ENCODE data around the gene RAB6C. TPM values are rescaled to one million over a fixed set of nuclear protein-coding genes. Genes with fewer than 3 reads are reported as not detected.
"Not testable (repeated sequence)": the region's sequence is repeated elsewhere in the genome, so short reads cannot be mapped to it uniquely, and the experiment has no call there.

The RAB6C gene
- total RNA-seq, 8 experiments from 2014 or later = 0.10 to 1.4 (median 0.82) TPM; not detected in 1

GRCh38 chr2:130016701-130017100 lies 37.2 kb downstream of the RAB6C start:
- H3K4me3 ChIP-seq; H3K27ac ChIP-seq; ATAC-seq (replicated peaks in 6 of 8); H3K4me1 ChIP-seq (replicated peaks in 1 of 2); in situ Hi-C loops (cut with MboI; ENCODE audit: low pct_unique_long_range_greater_than_20kb in 2 of 9, low sequenced_read_pairs in 9 of 9, unreplicated experiment in 9 of 9): not testable (repeated sequence)
- WGBS, 10 experiments = 0 to 80% (median 20%) methylated on average over 1 to 5 of the region's 5 CpGs; no CpG with 5 or more reads in 5 of the 10 experiments

- Histone ChIP-seq H3K4me1 (replicated peaks in 1 of 2) (no peaks in the 10 kb centered on the region), H3K4me3 (no peak overlapping the region), H3K27ac (no peak overlapping the region)
- WGBS, 10 experiments = 0 to 90% (median 38%) methylated on average over 1 to 2 of the region's 2 CpGs; no CpG with 5 or more reads in 3 of the 10 experiments
- in situ Hi-C loops (cut with MboI; ENCODE audit: low pct_unique_long_range_greater_than_20kb in 2 of 9, low sequenced_read_pairs in 9 of 9, unreplicated experiment in 9 of 9) = no loop called here
- ATAC-seq (replicated peaks in 6 of 8) = no peak
These were observed 39.9 kb downstream of the RAB6C start for GRCh38 chr2:130019402-130019801.

GRCh38 chr2:130020069-130020468 lies 40.6 kb downstream of the RAB6C start:
- H3K4me1 ChIP-seq (replicated peaks in 1 of 2); H3K4me3 ChIP-seq; H3K27ac ChIP-seq; in situ Hi-C loops (cut with MboI; ENCODE audit: low pct_unique_long_range_greater_than_20kb in 2 of 9, low sequenced_read_pairs in 9 of 9, unreplicated experiment in 9 of 9): not testable (repeated sequence)
- WGBS, 10 experiments = 0 to 13% (median 0%) methylated on average over 1 of the region's 1 CpG; no CpG with 5 or more reads in 5 of the 10 experiments
- ATAC-seq (replicated peaks in 6 of 8) = peak in 5 of 8 experiments; percentile 30 to 92 (median 32)

- H3K27ac ChIP-seq; H3K4me1 ChIP-seq (replicated peaks in 1 of 2); ATAC-seq (replicated peaks in 6 of 8); in situ Hi-C loops (cut with MboI; ENCODE audit: low pct_unique_long_range_greater_than_20kb in 2 of 9, low sequenced_read_pairs in 9 of 9, unreplicated experiment in 9 of 9); H3K4me3 ChIP-seq: not testable (repeated sequence)
- WGBS, 10 experiments = 0 to 100% (median 33%) methylated on average over 1 of the region's 1 CpG; no CpG with 5 or more reads in 5 of the 10 experiments
These were observed 46.5 kb downstream of the RAB6C start for GRCh38 chr2:130025931-130026330.

Other genes with a start within 250 kb of the RAB6C start
- 10 to 100 TPM in 1 of 8 experiments, under 1 TPM in 6, not detected in 1; 0.05 to 31.2 (median 0.41) TPM for gene POTEF, start 149.6 kb downstream of the RAB6C start, total RNA-seq
- gene CCDC74B, start 165.4 kb downstream of the RAB6C start, total RNA-seq = 10 to 100 TPM in 3 of 8 experiments, 1 to 10 TPM in 5; 1.2 to 13.4 (median 6.6) TPM
- gene SMPD4, start 201.9 kb downstream of the RAB6C start, total RNA-seq = 10 to 100 TPM; 20.1 to 57.6 (median 29.3) TPM
- 100 to 1,000 TPM; 101 to 315 (median 253) TPM for gene MZT2B, start 202.6 kb downstream of the RAB6C start, total RNA-seq
- under 1 TPM in 6 of 8 experiments, not detected in 2; 0.11 to 0.71 (median 0.22) TPM for gene TUBA3E, start 218.8 kb downstream of the RAB6C start, total RNA-seq

Data from motor neuron (in vitro differentiated cells).